Measurements from ENCODE around the gene UTP14C. TPM values are rescaled to one million over a fixed set of nuclear protein-coding genes. Genes with fewer than 3 reads are reported as not detected.
"Not testable (repeated sequence)": the region's sequence is repeated elsewhere in the genome, so short reads cannot be mapped to it uniquely, and the experiment has no call there.

Gene UTP14C
- total RNA-seq, 1 donor from 2014 or later, result 22.8 TPM

GRCh38 chr13:52002361-52002760, 22.1 kb upstream of the UTP14C start:
- FAIRE-seq, result no peak

GRCh38 chr13:52003541-52003940, 20.9 kb upstream of the UTP14C start:
- no peak for FAIRE-seq
- DNase-seq (ENCODE audit: low spot score in 2 of 2), result no peak

More at GRCh38 chr13:52002361-52002760, 22.1 kb upstream of the UTP14C start:
- no peak for DNase-seq (ENCODE audit: low spot score in 2 of 2)

- FAIRE-seq (no peak), DNase-seq (ENCODE audit: low spot score in 2 of 2) (no peak)
Measured at GRCh38 chr13:52004511-52005170, 19.9 kb upstream of the UTP14C start.

GRCh38 chr13:52005841-52006522, 18.5 kb upstream of the UTP14C start:
- DNase-seq (ENCODE audit: low spot score in 2 of 2) (no peak), FAIRE-seq (no peak)

- no peak for FAIRE-seq
- DNase-seq (ENCODE audit: low spot score in 2 of 2), result no peak
Measured at GRCh38 chr13:52006523-52007245, 17.8 kb upstream of the UTP14C start.

- DNase-seq (ENCODE audit: low spot score in 2 of 2) (no peak), FAIRE-seq (no peak)
Measured at GRCh38 chr13:52009946-52010345, 14.5 kb upstream of the UTP14C start.

GRCh38 chr13:52010890-52011631, 13.4 kb upstream of the UTP14C start, which contains the start of gene ATP7B:
Gene ATP7B (minus strand): TSS chr13:52011450. CDS start chr13:52011337, 113 bp downstream.
- DNase-seq (ENCODE audit: low spot score in 2 of 2), result peak; percentile 12 to 28
- FAIRE-seq, result no peak

- FAIRE-seq (peak; percentile 78), DNase-seq (ENCODE audit: low spot score in 2 of 2) (peak; percentile 97)
Measured at GRCh38 chr13:52011632-52012511, 12.6 kb upstream of the UTP14C start, which contains the start of gene ALG11. Gene ALG11 (plus strand): TSS chr13:52012398. CDS start chr13:52012419, 21 bp downstream.

GRCh38 chr13:52012512-52012836, 12.0 kb upstream of the UTP14C start:
- no peak for FAIRE-seq

GRCh38 chr13:52016296-52016695, 8.2 kb upstream of the UTP14C start:
- no peak for DNase-seq (ENCODE audit: low spot score in 2 of 2)
- FAIRE-seq, result no peak

More at GRCh38 chr13:52012512-52012836, 12.0 kb upstream of the UTP14C start:
- DNase-seq (ENCODE audit: low spot score in 2 of 2), result no peak

- DNase-seq (ENCODE audit: low spot score in 2 of 2) (no peak), FAIRE-seq (no peak)
Measured at GRCh38 chr13:52020191-52020590, 4.3 kb upstream of the UTP14C start.

GRCh38 chr13:52022356-52022755, 2.1 kb upstream of the UTP14C start:
- DNase-seq (ENCODE audit: low spot score in 2 of 2) (no peak), FAIRE-seq (no peak)

- no peak for DNase-seq (ENCODE audit: low spot score in 2 of 2)
- FAIRE-seq, result no peak
Measured at GRCh38 chr13:52025475-52026245, 1.2 kb downstream of the UTP14C start.

GRCh38 chr13:52026246-52026626, 1.7 kb downstream of the UTP14C start:
- FAIRE-seq (no peak), DNase-seq (ENCODE audit: low spot score in 2 of 2) (no peak)

GRCh38 chr13:52027832-52028231, 3.3 kb downstream of the UTP14C start:
- FAIRE-seq (no peak), DNase-seq (ENCODE audit: low spot score in 2 of 2) (no peak)

GRCh38 chr13:52029569-52029968, 5.1 kb downstream of the UTP14C start:
- FAIRE-seq, result no peak
- DNase-seq (ENCODE audit: low spot score in 2 of 2), result no peak

- not testable (repeated sequence) for DNase-seq (ENCODE audit: low spot score in 2 of 2); FAIRE-seq
Measured at GRCh38 chr13:52030401-52030800, 5.9 kb downstream of the UTP14C start.

- DNase-seq (ENCODE audit: low spot score in 2 of 2) (no peak), FAIRE-seq (no peak)
Measured at GRCh38 chr13:52033039-52033438, 8.5 kb downstream of the UTP14C start.
